Endothelial cell (in vitro differentiated cells): Measurements from ENCODE around the gene MRPS2. TPM values are rescaled to one million over a fixed set of nuclear protein-coding genes. Genes with fewer than 3 reads are reported as not detected.

Source experiments
- DNase-seq: peaks from one replicate; pipeline ENCODE4 v3.0.0; 2021; ENCODE audit warnings: low spot score
- H3K27ac Mint-ChIP-seq: one replicate; pipeline ENCODE4 v1.8.0; 2021; ENCODE audit warnings: mixed read lengths, inconsistent platforms; ENCODE audit not compliant: unreplicated experiment
- H3K27me3 Mint-ChIP-seq: one replicate; pipeline ENCODE4 v1.8.0; 2021; ENCODE audit warnings: mild to moderate bottlenecking, moderate library complexity, mixed read lengths, inconsistent platforms; ENCODE audit not compliant: unreplicated experiment
- H3K36me3 Mint-ChIP-seq: one replicate; pipeline ENCODE4 v1.8.0; 2021; ENCODE audit warnings: mild to moderate bottlenecking, low read depth, mixed read lengths, inconsistent platforms; ENCODE audit not compliant: unreplicated experiment
- H3K4me1 Mint-ChIP-seq: one replicate; pipeline ENCODE4 v1.8.0; 2021; ENCODE audit warnings: mild to moderate bottlenecking, mixed read lengths, inconsistent platforms; ENCODE audit not compliant: unreplicated experiment
- H3K4me3 Mint-ChIP-seq: one replicate; pipeline ENCODE4 v1.8.0; 2021; ENCODE audit warnings: mild to moderate bottlenecking, mixed read lengths, inconsistent platforms; ENCODE audit not compliant: unreplicated experiment
- H3K9me3 Mint-ChIP-seq: one replicate; pipeline ENCODE4 v1.8.0; 2021; ENCODE audit warnings: mixed read lengths, inconsistent platforms; ENCODE audit not compliant: unreplicated experiment
- CTCF ChIP-seq: fragments of 200-600 bp; sonication (generic); IDR thresholded peaks from one replicate; pipeline ENCODE4 v1.5.0; 2021; ENCODE audit warnings: antibody characterized with exemption; ENCODE audit not compliant: unreplicated experiment
- total RNA-seq: library from RNA; stranded (reverse); fragmentation: NEBNext Ultra II Directional; extraction: Animal tissue kit (Norgen Biotek cat#: 25700); gene quantifications from one replicate; pipeline ENCODE4 v1.2.1, GENCODE V29; 2021; ENCODE audit not compliant: unreplicated experiment

The MRPS2 gene
- total RNA-seq, 1 donor from 2014 or later: 42.8 TPM

- no peak overlapping the region for H3K4me3 Mint-ChIP-seq
- no peak for TF ChIP-seq CTCF
- no peaks in the 10 kb centered on the region for H3K9me3 Mint-ChIP-seq
- peak overlapping the region; percentile 11 for H3K27ac Mint-ChIP-seq
- peaks cover 19% of the 10 kb centered on the region for H3K4me1 Mint-ChIP-seq
- no peak for DNase-seq
- H3K36me3 Mint-ChIP-seq: no peaks in the 10 kb centered on the region
- peaks cover 4% of the 10 kb centered on the region for H3K27me3 Mint-ChIP-seq
Observed at GRCh38 chr9:135517407-135517822, 16.9 kb downstream of the MRPS2 start.

GRCh38 chr9:135519179-135519971 is 18.9 kb downstream of the MRPS2 start:
- H3K4me1 Mint-ChIP-seq: peaks cover 18% of the 10 kb centered on the region

GRCh38 chr9:135520916-135521607 is 20.6 kb downstream of the MRPS2 start, which contains the start of gene LCN1:
Gene LCN1, plus strand, starts transcription at chr9:135521440. Its CDS starts 58 bp downstream, at chr9:135521498.
- no peak for TF ChIP-seq CTCF
- DNase-seq: no peak
- Mint-ChIP-seq H3K36me3 (no peaks in the 10 kb centered on the region), H3K9me3 (no peaks in the 10 kb centered on the region), H3K27me3 (peaks cover 4% of the 10 kb centered on the region), H3K4me3 (no peak within 1 kb of the TSS), H3K4me1 (peaks cover 15% of the 10 kb centered on the region), H3K27ac (peak within 1 kb of the TSS; percentile 57)

More at GRCh38 chr9:135519179-135519971, 18.9 kb downstream of the MRPS2 start:
- no peak for DNase-seq
- no peak for TF ChIP-seq CTCF
- H3K9me3 Mint-ChIP-seq: no peaks in the 10 kb centered on the region
- H3K27me3 Mint-ChIP-seq: peaks cover 4% of the 10 kb centered on the region
- no peak overlapping the region for H3K27ac Mint-ChIP-seq
- H3K4me3 Mint-ChIP-seq: no peak overlapping the region
- no peaks in the 10 kb centered on the region for H3K36me3 Mint-ChIP-seq

GRCh38 chr9:135521608-135522095 is 21.2 kb downstream of the MRPS2 start:
- Mint-ChIP-seq H3K27me3 (peaks cover 2% of the 10 kb centered on the region), H3K9me3 (no peaks in the 10 kb centered on the region), H3K4me3 (no peak overlapping the region), H3K27ac (no peak overlapping the region), H3K36me3 (no peaks in the 10 kb centered on the region), H3K4me1 (peaks cover 9% of the 10 kb centered on the region)
- no peak for TF ChIP-seq CTCF
- DNase-seq: no peak
